ENCODE results near the gene ZNF441. TPM values are rescaled to one million over a fixed set of nuclear protein-coding genes. Genes with fewer than 3 reads are reported as not detected.
A peak's percentile ranks its signal among the peaks of the same experiment; 100 is the strongest.

The ZNF441 gene
- total and polyA plus RNA-seq, 2 of the 13 experiments (the other 11 are each of a cell fraction or from before 2014, with no cell fraction given) = 2.8 to 10.0 TPM

DNA sequence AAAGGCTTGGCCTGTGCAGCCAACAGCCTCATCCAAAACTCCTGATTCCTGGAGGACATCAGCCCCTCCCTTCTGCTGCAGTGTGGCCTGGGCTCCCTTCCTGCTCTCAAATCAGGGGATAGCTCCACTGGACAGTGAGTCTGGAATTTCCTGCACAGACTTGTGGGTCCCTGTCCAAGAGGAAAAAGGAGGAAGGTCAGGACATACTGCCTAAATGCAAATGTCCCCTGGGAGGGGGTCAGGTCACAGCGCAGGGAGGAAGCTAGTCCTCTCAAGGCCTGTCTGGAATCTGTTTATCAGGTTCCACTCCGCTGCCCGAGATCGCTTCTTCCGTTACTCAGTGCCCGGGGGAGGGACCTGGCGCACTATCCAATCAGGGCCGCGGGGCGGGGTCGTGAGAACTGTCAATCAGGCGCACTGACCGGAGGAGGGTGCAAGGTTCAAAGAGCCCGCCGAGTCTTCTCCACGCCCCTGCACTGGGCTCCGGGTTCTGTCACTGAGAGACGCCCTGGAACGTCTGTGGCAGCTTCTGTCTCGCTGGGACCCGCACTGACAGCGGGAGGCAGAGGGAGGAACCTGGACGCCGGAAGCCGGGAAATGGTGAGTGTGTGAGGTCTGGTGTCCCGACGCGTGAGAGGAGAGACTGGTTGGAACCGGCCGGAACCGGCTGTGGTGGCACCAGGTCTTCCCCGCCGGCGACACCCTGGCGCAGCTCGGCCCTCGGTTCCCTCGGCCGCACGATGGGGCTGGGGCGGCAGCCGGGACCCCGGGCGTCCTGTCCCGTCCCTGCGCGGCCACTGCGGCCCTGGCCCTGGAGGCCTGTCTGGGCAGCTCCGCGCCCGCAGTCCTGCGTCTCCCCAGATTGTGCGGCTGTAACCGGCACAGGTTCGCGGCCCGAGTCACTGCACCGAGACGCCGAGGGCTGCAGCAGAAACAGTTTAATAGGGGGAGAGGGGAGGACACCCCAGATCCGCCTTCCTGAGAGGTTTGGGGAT lies at the start of gene ZNF441 (continued):
- TF ChIP-seq, protein P1, sequence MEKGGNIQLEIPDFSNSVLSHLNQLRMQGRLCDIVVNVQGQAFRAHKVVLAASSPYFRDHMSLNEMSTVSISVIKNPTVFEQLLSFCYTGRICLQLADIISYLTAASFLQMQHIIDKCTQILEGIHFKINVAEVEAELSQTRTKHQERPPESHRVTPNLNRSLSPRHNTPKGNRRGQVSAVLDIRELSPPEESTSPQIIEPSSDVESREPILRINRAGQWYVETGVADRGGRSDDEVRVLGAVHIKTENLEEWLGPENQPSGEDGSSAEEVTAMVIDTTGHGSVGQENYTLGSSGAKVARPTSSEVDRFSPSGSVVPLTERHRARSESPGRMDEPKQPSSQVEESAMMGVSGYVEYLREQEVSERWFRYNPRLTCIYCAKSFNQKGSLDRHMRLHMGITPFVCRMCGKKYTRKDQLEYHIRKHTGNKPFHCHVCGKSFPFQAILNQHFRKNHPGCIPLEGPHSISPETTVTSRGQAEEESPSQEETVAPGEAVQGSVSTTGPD (CRISPR knock-in tag; IDR thresholded peaks at IDR 0.05) = no peak
- TF ChIP-seq MEIS2 (CRISPR knock-in tag; IDR thresholded peaks at IDR 0.05) = 0 out of 2 replicates have a peak, but pooled peaks have one; percentile 15
- peak; percentile 61 for TF ChIP-seq AGO2 (optimal IDR thresholded peaks at IDR 0.05; ENCODE audit: low read depth, low read length)
- TF ChIP-seq, protein P2, sequence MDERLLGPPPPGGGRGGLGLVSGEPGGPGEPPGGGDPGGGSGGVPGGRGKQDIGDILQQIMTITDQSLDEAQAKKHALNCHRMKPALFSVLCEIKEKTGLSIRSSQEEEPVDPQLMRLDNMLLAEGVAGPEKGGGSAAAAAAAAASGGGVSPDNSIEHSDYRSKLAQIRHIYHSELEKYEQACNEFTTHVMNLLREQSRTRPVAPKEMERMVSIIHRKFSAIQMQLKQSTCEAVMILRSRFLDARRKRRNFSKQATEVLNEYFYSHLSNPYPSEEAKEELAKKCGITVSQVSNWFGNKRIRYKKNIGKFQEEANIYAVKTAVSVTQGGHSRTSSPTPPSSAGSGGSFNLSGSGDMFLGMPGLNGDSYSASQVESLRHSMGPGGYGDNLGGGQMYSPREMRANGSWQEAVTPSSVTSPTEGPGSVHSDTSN (CRISPR knock-in tag; IDR thresholded peaks at IDR 0.05) = peak; percentile 91
- TF ChIP-seq RBM39 (IDR thresholded peaks at IDR 0.05; ENCODE audit: low read depth, low read length, poor library complexity, severe bottlenecking) = peak; percentile 64
- no peak for TF ChIP-seq SNRNP70 (IDR thresholded peaks at IDR 0.05; ENCODE audit: low read depth, low read length)
- TF ChIP-seq ZNF121 (CRISPR knock-in tag; IDR thresholded peaks at IDR 0.05) = no peak
- no peak; the same call in 1 of the 2 replicates for TF ChIP-seq RAD21 (CRISPR knock-in tag; IDR thresholded peaks at IDR 0.05)
- TF ChIP-seq SP2 (CRISPR knock-in tag; IDR thresholded peaks at IDR 0.05) = peak; percentile 82
- TF ChIP-seq IRX3 (CRISPR knock-in tag; IDR thresholded peaks at IDR 0.05; ENCODE audit: borderline replicate concordance, low read depth) = 0 out of 2 replicates have a peak, but pooled peaks have one; percentile 44

Measured in HepG2 (cell line).